Prostate gland (tissue), 2 donors: ENCODE data around the gene ZNF385A.

Experiments used
- CTCF ChIP-seq, 4 experiments: fragments of 200-600 bp in 2 of 4; fragments of 450-650 bp in 2 of 4; sonication (generic) in 2 of 4; IDR thresholded peaks; 1 replicate in 3 of 4; 2 replicates in 1 of 4; pipeline ENCODE4 v1.5.1; 2016 to 2019; ENCODE audit warnings: antibody characterized with exemption in 4 of 4, mild to moderate bottlenecking in 2 of 4, moderate library complexity in 2 of 4
- POLR2AphosphoS5 ChIP-seq: sonication (generic); formaldehyde crosslinking; IDR thresholded peaks from one replicate; pipeline ENCODE4 v1.6.1; 2017; ENCODE audit warnings: antibody characterized with exemption

GRCh38 chr12:54424224-54424623 is 39.7 kb upstream of the ZNF385A start:
- TF ChIP-seq CTCF (IDR thresholded peaks at IDR 0.05) (no peak), POLR2AphosphoS5 (no peak)
